ENCODE measurements around the gene STK32C.

GRCh38 chr10:132192076-132192975, 115.4 kb downstream of the STK32C start:
- no peak for TF ChIP-seq CTCF (conservative IDR thresholded peaks at IDR 0.05; ENCODE audit: low read depth, low read length)
- no peak for TF ChIP-seq POLR2A (IDR thresholded peaks at IDR 0.05; ENCODE audit: low read depth, low read length)
- TF ChIP-seq CEBPB (IDR thresholded peaks at IDR 0.05; ENCODE audit: low read depth, low read length) = no peak
- TF ChIP-seq MAFK (IDR thresholded peaks at IDR 0.05; ENCODE audit: low read depth, low read length) = no peak
